Keratinocyte (primary cell): ENCODE data around the gene ECEL1. TPM values are rescaled to one million over a fixed set of nuclear protein-coding genes. Genes with fewer than 3 reads are reported as not detected.

Experiments
- DNase-seq: peaks from one replicate; pipeline ENCODE4 v3.0.0-alpha.2; 2011; ENCODE audit warnings: low read depth, missing footprints, low spot score
- FAIRE-seq: peaks from 2 replicates; lab custom pipeline; 2011; peaks lifted over from hg19 to GRCh38; lab: Jason Lieb, UNC
- H2AFZ ChIP-seq: 2 replicates; pipeline ENCODE4 v1.6.0; 2012; ENCODE audit warnings: low read length, control low read depth, inconsistent platforms; ENCODE audit not compliant: control insufficient read depth
- H3K27ac ChIP-seq: 2 replicates; pipeline ENCODE4 v1.5.1; 2011; ENCODE audit warnings: low read length; ENCODE audit not compliant: control insufficient read depth, insufficient read depth
- H3K27me3 ChIP-seq: 3 replicates; pipeline ENCODE4 v1.6.0; 2011; ENCODE audit warnings: low read length; ENCODE audit not compliant: control insufficient read depth, insufficient read depth; ENCODE audit errors: extremely low read depth
- H3K36me3 ChIP-seq, 2 experiments: 2 replicates in 1 of 2; 3 replicates in 1 of 2; pipeline ENCODE4 v1.5.1; 2011; ENCODE audit warnings: low read length in 2 of 2, mild to moderate bottlenecking in 1 of 2; ENCODE audit not compliant: control insufficient read depth in 2 of 2, insufficient read depth in 2 of 2; ENCODE audit errors: extremely low read depth in 1 of 2
- H3K4me1 ChIP-seq: 3 replicates; pipeline ENCODE4 v1.5.1; 2011; ENCODE audit warnings: low read length; ENCODE audit not compliant: control insufficient read depth, insufficient read depth; ENCODE audit errors: extremely low read depth
- H3K4me2 ChIP-seq: 3 replicates; pipeline ENCODE4 v1.6.0; 2011; ENCODE audit warnings: low read depth, low read length; ENCODE audit not compliant: control insufficient read depth, insufficient read depth; ENCODE audit errors: extremely low read depth
- H3K4me3 ChIP-seq, 3 experiments: fragments of 200-600 bp in 1 of 3; sonication (generic) in 1 of 3; 2 replicates in 2 of 3; 3 replicates in 1 of 3; pipeline ENCODE4 v1.5.1; 2011 to 2016; ENCODE audit warnings: low read length in 3 of 3, mild to moderate bottlenecking in 3 of 3, control low read depth in 2 of 3, inconsistent platforms in 1 of 3, low read depth in 1 of 3, mixed read lengths in 1 of 3, mixed run types in 1 of 3, moderate library complexity in 1 of 3; ENCODE audit not compliant: control insufficient read depth in 2 of 3, insufficient read depth in 2 of 3; ENCODE audit errors: extremely low read depth in 1 of 3
- H3K79me2 ChIP-seq: 2 replicates; pipeline ENCODE4 v1.6.0; 2012; ENCODE audit warnings: low read length; ENCODE audit not compliant: control insufficient read depth, insufficient read depth
- H3K9ac ChIP-seq: 3 replicates; pipeline ENCODE4 v1.6.0; 2011; ENCODE audit warnings: low read length; ENCODE audit not compliant: control insufficient read depth, insufficient read depth; ENCODE audit errors: extremely low read depth
- H3K9me1 ChIP-seq: 3 replicates; pipeline ENCODE4 v1.6.0; 2011; ENCODE audit warnings: low read length; ENCODE audit not compliant: control insufficient read depth, insufficient read depth; ENCODE audit errors: extremely low read depth
- H3K9me3 ChIP-seq: 2 replicates; pipeline ENCODE4 v1.5.1; 2012; ENCODE audit warnings: low read depth, low read length; ENCODE audit not compliant: control insufficient read depth
- H4K20me1 ChIP-seq: 3 replicates; pipeline ENCODE4 v1.6.0; 2011; ENCODE audit warnings: low read length; ENCODE audit not compliant: control insufficient read depth, insufficient read depth; ENCODE audit errors: extremely low read depth
- CTCF ChIP-seq, 3 experiments: IDR thresholded peaks in 1 of 3; conservative IDR thresholded peaks in 1 of 3; optimal IDR thresholded peaks in 1 of 3; 2 replicates in 2 of 3; 3 replicates in 1 of 3; pipeline versions ENCODE3 to v1.5.1; 2011; ENCODE audit warnings: low read length in 3 of 3, mild to moderate bottlenecking in 3 of 3, moderate library complexity in 2 of 3, control low read depth in 1 of 3, inconsistent platforms in 1 of 3; ENCODE audit not compliant: insufficient read depth in 2 of 3; ENCODE audit errors: extremely low read depth in 1 of 3
- EZH2 ChIP-seq: IDR thresholded peaks from one replicate; pipeline ENCODE4 v1.6.1; 2012; ENCODE audit warnings: inconsistent platforms, mild to moderate bottlenecking, low read length, moderate library complexity
- dilution Hi-C: fragments of 300-500 bp; cut with MboI; formaldehyde crosslinking; loops from one replicate; pipeline ENCODE4 v1.7.0; 2020; ENCODE audit warnings: low sequenced_read_pairs; ENCODE audit not compliant: extremely low pct_ligation_motif_present
- polyA plus RNA-seq, 5 experiments: library from polyadenylated mRNA; depleted of rRNA in 3 of 5; stranded (reverse) in 3 of 5; stranded (forward) in 1 of 5; unstranded in 1 of 5; fragments of >200 nt; gene quantifications; 1 replicate in 1 of 5; 2 replicates in 3 of 5; 3 replicates in 1 of 5; pipeline versions ENCODE4 v1.2.1 to v1.2.3, GENCODE V29; 2011 to 2012; ENCODE audit warnings: missing spikeins in 2 of 5, low read depth in 1 of 5, low replicate concordance in 1 of 5

Gene ECEL1
- polyA plus RNA-seq, 1 donor (not counting 4 experiments of a cell fraction or from before 2014, with no cell fraction given): not detected

GRCh38 chr2:232435805-232436204, 51.8 kb downstream of the ECEL1 start:
- H3K9me3 ChIP-seq: no peaks in the 10 kb centered on the region
- H2AFZ ChIP-seq: no peak overlapping the region
- DNase-seq (no peak), FAIRE-seq (no peak)
- no peaks in the 10 kb centered on the region for H4K20me1 ChIP-seq
- H3K4me1 ChIP-seq: no peaks in the 10 kb centered on the region
- H3K27me3 ChIP-seq: peaks cover 3% of the 10 kb centered on the region
- H3K4me3 ChIP-seq: no peak overlapping the region
- no peak overlapping the region for H3K27ac ChIP-seq
- H3K4me2 ChIP-seq: no peak overlapping the region
- no peak for TF ChIP-seq EZH2
- no peak for TF ChIP-seq CTCF (optimal IDR thresholded peaks at IDR 0.05 in 1 of 3, IDR thresholded peaks at IDR 0.05 in 1 of 3, conservative IDR thresholded peaks at IDR 0.05 in 1 of 3; ENCODE audit: extremely low read depth in 1 of 3, insufficient read depth in 2 of 3, low read length in 3 of 3)
- H3K9ac ChIP-seq: no peak overlapping the region
- no peaks in the 10 kb centered on the region for H3K79me2 ChIP-seq
- dilution Hi-C loops: loop anchor here (25.0 kb wide), 1 partner anchor 549 kb away; no protein-coding TSS in a partner anchor
- H3K9me1 ChIP-seq: no peaks in the 10 kb centered on the region
- H3K36me3 ChIP-seq: no peaks in the 10 kb centered on the region

- Histone ChIP-seq H3K36me3 (no peaks in the 10 kb centered on the region), H2AFZ (no peak overlapping the region), H3K79me2 (no peaks in the 10 kb centered on the region), H3K27me3 (peaks cover 3% of the 10 kb centered on the region), H3K9me1 (no peaks in the 10 kb centered on the region), H3K27ac (no peak overlapping the region), H3K4me1 (no peaks in the 10 kb centered on the region), H3K9ac (no peak overlapping the region), H4K20me1 (no peaks in the 10 kb centered on the region), H3K4me2 (no peak overlapping the region), H3K9me3 (no peaks in the 10 kb centered on the region), H3K4me3 (no peak overlapping the region)
- no peak for TF ChIP-seq EZH2
- TF ChIP-seq CTCF (optimal IDR thresholded peaks at IDR 0.05 in 1 of 3, IDR thresholded peaks at IDR 0.05 in 1 of 3, conservative IDR thresholded peaks at IDR 0.05 in 1 of 3; ENCODE audit: extremely low read depth in 1 of 3, insufficient read depth in 2 of 3, low read length in 3 of 3): no peak
- dilution Hi-C loops: loop anchor here (25.0 kb wide), 1 partner anchor 548 kb away; no protein-coding TSS in a partner anchor
- FAIRE-seq (no peak), DNase-seq (no peak)
Observed at GRCh38 chr2:232435375-232435648, 52.3 kb downstream of the ECEL1 start.
